Endothelial cell of umbilical vein (primary cell): ENCODE measurements around the gene MEGF10. TPM values are rescaled to one million over a fixed set of nuclear protein-coding genes. Genes with fewer than 3 reads are reported as not detected.

Experiments
- BruUV-seq: library from RNA; stranded (reverse); fragments of 400-500 nt; replicated peaks from 2 replicates; lab custom pipeline; 2021; lab: Mats Ljungman, UMichigan
- CTCF ChIA-PET: fragments of 300-600, 350-600 bp; sonication (Branson Sonifier 250); formaldehyde crosslinking; loops from one replicate; lab custom pipeline; 2021; ENCODE audit warnings: antibody characterized with exemption, inconsistent platforms; lab: Charles Lee
- POLR2A ChIA-PET: fragments of 300-600, 350-600 bp; sonication (Branson Sonifier 250); formaldehyde crosslinking; loops from one replicate; lab custom pipeline; 2021; ENCODE audit warnings: antibody characterized with exemption, inconsistent platforms; lab: Charles Lee
- DNase-seq: peaks from one replicate; pipeline ENCODE4 v3.0.0-alpha.2; 2011; ENCODE audit warnings: low read depth, low spot score
- FAIRE-seq: peaks from 2 replicates; lab custom pipeline; 2011; peaks lifted over from hg19 to GRCh38; lab: Jason Lieb, UNC
- H2AFZ ChIP-seq: 2 replicates; pipeline ENCODE4 v1.6.0; 2012; ENCODE audit warnings: low read depth, low read length, control low read depth, inconsistent platforms
- H3K27ac ChIP-seq: 2 replicates; pipeline ENCODE4 v1.5.1; 2011; ENCODE audit warnings: low read depth, mild to moderate bottlenecking, control low read depth, low read length, moderate library complexity; ENCODE audit not compliant: insufficient read depth
- H3K27me3 ChIP-seq, 2 experiments: 2 replicates each; pipeline versions ENCODE4 v1.6.0 to v1.6.1; 2011; ENCODE audit warnings: low read length in 2 of 2, mixed read lengths in 1 of 2; ENCODE audit not compliant: control insufficient read depth in 2 of 2, insufficient read depth in 2 of 2
- H3K36me3 ChIP-seq, 2 experiments: 2 replicates in 1 of 2; 3 replicates in 1 of 2; pipeline ENCODE4 v1.5.1; 2011; ENCODE audit warnings: low read length in 2 of 2, mild to moderate bottlenecking in 1 of 2, moderate library complexity in 1 of 2; ENCODE audit not compliant: control insufficient read depth in 2 of 2, insufficient read depth in 2 of 2; ENCODE audit errors: extremely low read depth in 1 of 2
- H3K4me1 ChIP-seq: 3 replicates; pipeline ENCODE4 v1.5.1; 2011; ENCODE audit warnings: mild to moderate bottlenecking, low read length; ENCODE audit not compliant: control insufficient read depth, insufficient read depth; ENCODE audit errors: extremely low read depth
- H3K4me2 ChIP-seq: 2 replicates; pipeline ENCODE4 v1.6.1; 2011; ENCODE audit warnings: low read length, control low read depth, mixed read lengths; ENCODE audit not compliant: insufficient read depth
- H3K4me3 ChIP-seq, 3 experiments: fragments of 200-600 bp in 1 of 3; sonication (generic), shearing (Covaris generic) in 1 of 3; replicated peaks in 1 of 3; 2 replicates each; pipeline ENCODE4 v1.5.1; 2011 to 2016; ENCODE audit warnings: control low read depth in 3 of 3, low read length in 3 of 3, mild to moderate bottlenecking in 2 of 3, inconsistent platforms in 1 of 3, low read depth in 1 of 3, moderate library complexity in 1 of 3; ENCODE audit not compliant: insufficient read depth in 1 of 3
- H3K79me2 ChIP-seq: 2 replicates; pipeline ENCODE4 v1.6.0; 2012; ENCODE audit warnings: low read length, inconsistent platforms; ENCODE audit not compliant: control insufficient read depth, insufficient read depth
- H3K9ac ChIP-seq: replicated peaks from 2 replicates; pipeline ENCODE3; 2011; ENCODE audit warnings: low read length, control low read depth; ENCODE audit not compliant: insufficient read depth; ENCODE audit errors: extremely low read depth
- H3K9me1 ChIP-seq: replicated peaks from 3 replicates; pipeline ENCODE4 v1.6.0; 2011; ENCODE audit warnings: mild to moderate bottlenecking, low read length; ENCODE audit not compliant: control insufficient read depth, insufficient read depth; ENCODE audit errors: extremely low read depth
- H3K9me3 ChIP-seq: replicated peaks from 2 replicates; pipeline ENCODE4 v1.5.1; 2012; ENCODE audit warnings: low read length, inconsistent platforms; ENCODE audit not compliant: control insufficient read depth, insufficient read depth
- H4K20me1 ChIP-seq: replicated peaks from 2 replicates; pipeline ENCODE3; 2011; ENCODE audit warnings: mild to moderate bottlenecking, low read length; ENCODE audit not compliant: control insufficient read depth, insufficient read depth; ENCODE audit errors: extremely low read depth
- EZH2 ChIP-seq: IDR thresholded peaks from 2 replicates; pipeline ENCODE4 v1.6.1; 2012; ENCODE audit warnings: borderline replicate concordance, low read depth, mild to moderate bottlenecking, moderate library complexity, low read length, inconsistent platforms; ENCODE audit not compliant: severe bottlenecking
- FOS ChIP-seq: IDR thresholded peaks from 2 replicates; pipeline ENCODE4 v1.6.1; 2011; ENCODE audit warnings: mild to moderate bottlenecking, low read length, moderate library complexity, borderline replicate concordance; ENCODE audit not compliant: insufficient read depth
- GATA2 ChIP-seq: IDR thresholded peaks from 2 replicates; pipeline ENCODE4 v1.7.0; 2011; ENCODE audit warnings: low read depth, mild to moderate bottlenecking, moderate library complexity, mixed read lengths, low read length; ENCODE audit not compliant: insufficient read length, insufficient read depth
- JUN ChIP-seq: IDR thresholded peaks from 2 replicates; pipeline ENCODE4 v1.6.1; 2011; ENCODE audit warnings: borderline replicate concordance, low read depth; ENCODE audit not compliant: insufficient read length, insufficient read depth
- MYC ChIP-seq: IDR thresholded peaks from one replicate; pipeline ENCODE4 v1.6.1; 2011; ENCODE audit warnings: mild to moderate bottlenecking, low read depth, low read length
- POLR2A ChIP-seq: IDR thresholded peaks from 2 replicates; pipeline ENCODE4 v1.6.1; 2012; ENCODE audit warnings: low read depth, mild to moderate bottlenecking, control low read depth, low read length
- POLR2AphosphoS5 ChIP-seq: IDR thresholded peaks from 2 replicates; pipeline ENCODE4 v1.6.1; 2012; ENCODE audit warnings: low read depth, mild to moderate bottlenecking, control low read depth, low read length, moderate library complexity; ENCODE audit not compliant: insufficient read depth
- dilution Hi-C: fragments of 300-500 bp; cut with MboI; formaldehyde crosslinking; loops from one replicate; pipeline ENCODE4 v1.15.0; 2019; ENCODE audit warnings: low sequenced_read_pairs; ENCODE audit not compliant: extremely low pct_ligation_motif_present
- intact Hi-C: fragments of 100-400 bp; cut with micrococcal nuclease; formaldehyde crosslinking; loops from one replicate; pipeline ENCODE4 v1.10.0; 2022
- polyA plus RNA-seq, 4 experiments: library from polyadenylated mRNA; depleted of rRNA in 3 of 4; stranded (reverse) in 3 of 4; unstranded in 1 of 4; fragments of >200 nt; gene quantifications; 2 replicates each; pipeline versions ENCODE4 v1.2.1 to v1.2.3, GENCODE V29; 2011 to 2012; ENCODE audit warnings: missing spikeins in 1 of 4
- total RNA-seq: library from RNA; stranded (reverse); gene quantifications from 2 replicates; pipeline ENCODE4 v1.2.3, GENCODE V29; 2021
- TF ChIP-seq, protein P1 (sequence below): IDR thresholded peaks from 2 replicates; pipeline ENCODE4 v1.6.1; 2011; ENCODE audit not compliant: insufficient read depth, insufficient read length
- TF ChIP-seq, protein P2 (sequence below), 2 donors: IDR thresholded peaks; 1 replicate in 1 of 2; 2 replicates in 1 of 2; pipeline ENCODE4 v1.5.1; 2011; ENCODE audit warnings: low read length in 2 of 2, mild to moderate bottlenecking in 2 of 2, moderate library complexity in 2 of 2, control low read depth in 1 of 2, inconsistent platforms in 1 of 2, low read depth in 1 of 2; ENCODE audit not compliant: insufficient read depth in 1 of 2; ENCODE audit errors: extremely low read depth in 1 of 2

Gene MEGF10
- total and polyA plus RNA-seq, 2 donors (not counting 3 experiments of a cell fraction or from before 2014, with no cell fraction given) = 0.30 to 1.00 TPM

GRCh38 chr5:127308945-127309344 lies 18.3 kb downstream of the MEGF10 start:
- CTCF ChIA-PET = no interaction called here
- intact Hi-C loops = no loop called here
- no peak for FAIRE-seq

More at GRCh38 chr5:127308945-127309344, 18.3 kb downstream of the MEGF10 start:
- no peaks in the 10 kb centered on the region for H3K9me1 ChIP-seq
- H3K9me3 ChIP-seq = no peaks in the 10 kb centered on the region
- DNase-seq = no peak
- no peak overlapping the region for H3K4me2 ChIP-seq
- no peak overlapping the region for H3K9ac ChIP-seq
- H4K20me1 ChIP-seq = no peaks in the 10 kb centered on the region
- peaks cover 24 to 31% of the 10 kb centered on the region in 2 experiments for H3K27me3 ChIP-seq
- TF ChIP-seq, protein P1, sequence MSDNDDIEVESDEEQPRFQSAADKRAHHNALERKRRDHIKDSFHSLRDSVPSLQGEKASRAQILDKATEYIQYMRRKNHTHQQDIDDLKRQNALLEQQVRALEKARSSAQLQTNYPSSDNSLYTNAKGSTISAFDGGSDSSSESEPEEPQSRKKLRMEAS = no peak
- TF ChIP-seq EZH2 = no peak
- TF ChIP-seq, protein P2, sequence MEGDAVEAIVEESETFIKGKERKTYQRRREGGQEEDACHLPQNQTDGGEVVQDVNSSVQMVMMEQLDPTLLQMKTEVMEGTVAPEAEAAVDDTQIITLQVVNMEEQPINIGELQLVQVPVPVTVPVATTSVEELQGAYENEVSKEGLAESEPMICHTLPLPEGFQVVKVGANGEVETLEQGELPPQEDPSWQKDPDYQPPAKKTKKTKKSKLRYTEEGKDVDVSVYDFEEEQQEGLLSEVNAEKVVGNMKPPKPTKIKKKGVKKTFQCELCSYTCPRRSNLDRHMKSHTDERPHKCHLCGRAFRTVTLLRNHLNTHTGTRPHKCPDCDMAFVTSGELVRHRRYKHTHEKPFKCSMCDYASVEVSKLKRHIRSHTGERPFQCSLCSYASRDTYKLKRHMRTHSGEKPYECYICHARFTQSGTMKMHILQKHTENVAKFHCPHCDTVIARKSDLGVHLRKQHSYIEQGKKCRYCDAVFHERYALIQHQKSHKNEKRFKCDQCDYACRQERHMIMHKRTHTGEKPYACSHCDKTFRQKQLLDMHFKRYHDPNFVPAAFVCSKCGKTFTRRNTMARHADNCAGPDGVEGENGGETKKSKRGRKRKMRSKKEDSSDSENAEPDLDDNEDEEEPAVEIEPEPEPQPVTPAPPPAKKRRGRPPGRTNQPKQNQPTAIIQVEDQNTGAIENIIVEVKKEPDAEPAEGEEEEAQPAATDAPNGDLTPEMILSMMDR (IDR thresholded peaks at IDR 0.05; ENCODE audit: extremely low read depth in 1 of 2, insufficient read depth in 1 of 2, low read depth in 1 of 2, low read length in 2 of 2) = no peak
- TF ChIP-seq JUN = no peak
- TF ChIP-seq POLR2A = no peak
- TF ChIP-seq GATA2 = no peak
- TF ChIP-seq MYC = no peak
- TF ChIP-seq POLR2AphosphoS5 = no peak
- TF ChIP-seq FOS = no peak
- dilution Hi-C loops = no loop called here
- no peak overlapping the region for H3K27ac ChIP-seq
- H3K4me1 ChIP-seq = no peaks in the 10 kb centered on the region
- H3K79me2 ChIP-seq = no peaks in the 10 kb centered on the region
- H3K36me3 ChIP-seq = no peaks in the 10 kb centered on the region
- H3K4me3 ChIP-seq = no peak overlapping the region
- BruUV-seq = no TSS peak
- POLR2A ChIA-PET = no interaction called here
- H2AFZ ChIP-seq = no peak overlapping the region
